ENCODE results near the gene PARD6G. TPM values are rescaled to one million over a fixed set of nuclear protein-coding genes. Genes with fewer than 3 reads are reported as not detected.

Gene PARD6G
- total and polyA plus RNA-seq, 2 experiments from 2014 or later: 8.2 to 11.8 TPM

DNA sequence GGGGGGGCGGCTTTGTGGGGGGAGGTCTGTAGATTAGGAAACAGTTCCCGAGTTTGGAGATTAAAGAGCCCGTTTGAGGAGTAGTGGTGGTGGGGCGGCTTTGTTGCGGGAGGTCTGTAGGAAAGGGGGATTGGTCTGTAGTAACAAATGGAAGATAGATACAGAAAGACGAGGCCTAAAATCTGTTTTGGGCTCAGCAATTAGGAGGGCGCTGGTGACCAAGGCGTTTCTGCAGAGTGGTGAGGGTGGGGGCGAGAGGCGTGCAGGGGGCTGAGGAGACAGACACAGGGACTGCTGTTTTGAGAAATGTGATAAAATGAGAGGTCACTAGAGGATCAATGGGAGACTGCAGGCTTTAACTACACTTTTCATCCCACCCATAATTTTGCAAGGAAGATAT is 139.9 kb downstream of the PARD6G start:
- Histone ChIP-seq H3K27ac (no peak overlapping the region), H3K4me1 (ENCODE audit: insufficient read depth) (peaks cover 13% of the 10 kb centered on the region), H3K27me3 (no peaks in the 10 kb centered on the region), H4K20me1 (ENCODE audit: insufficient read depth, poor library complexity, severe bottlenecking) (peaks cover 23% of the 10 kb centered on the region), H3K4me3 (no peak overlapping the region), H3K79me2 (peaks cover 25% of the 10 kb centered on the region), H3K36me3 (replicated peaks; ENCODE audit: insufficient read depth, low read depth) (no peaks in the 10 kb centered on the region), H3K9me3 (ENCODE audit: low read depth) (no peaks in the 10 kb centered on the region), H3K9me2 (replicated peaks; ENCODE audit: insufficient read depth) (no peaks in the 10 kb centered on the region), H3K4me2 (no peak overlapping the region), H2AFZ (no peak overlapping the region)
- no peak for DNase-seq (ENCODE audit: low spot score)
- 57% methylated on average over 10 of the region's 10 CpGs for WGBS (ENCODE audit: low lambda C conversion rate, missing lambda C conversion rate)
- no peak for TF ChIP-seq EZH2phosphoT487 (IDR thresholded peaks at IDR 0.05; ENCODE audit: low read depth, severe bottlenecking, unreplicated experiment)

Other genes with a start within 250 kb of the PARD6G start
- gene RBFA, start 213.1 kb downstream of the PARD6G start, total RNA-seq: 20.7 and 29.4 TPM in 2 replicates
- 21.2 and 21.4 TPM in 2 replicates for gene RBFA, start 213.1 kb downstream of the PARD6G start, polyA plus RNA-seq
- 17.7 and 19.8 TPM in 2 replicates for gene ADNP2, start 138.3 kb downstream of the PARD6G start, total RNA-seq
- gene ADNP2, start 138.3 kb downstream of the PARD6G start, polyA plus RNA-seq: 5.3 and 7.6 TPM in 2 replicates